NCI-H1694 (cell line): ENCODE measurements around the gene NDFIP1.

ENCODE experiments used
- DNase-seq: peaks from one replicate; lab custom pipeline; 2025; lab: John Stamatoyannopoulos, UW

NDFIP1 gene

DNA sequence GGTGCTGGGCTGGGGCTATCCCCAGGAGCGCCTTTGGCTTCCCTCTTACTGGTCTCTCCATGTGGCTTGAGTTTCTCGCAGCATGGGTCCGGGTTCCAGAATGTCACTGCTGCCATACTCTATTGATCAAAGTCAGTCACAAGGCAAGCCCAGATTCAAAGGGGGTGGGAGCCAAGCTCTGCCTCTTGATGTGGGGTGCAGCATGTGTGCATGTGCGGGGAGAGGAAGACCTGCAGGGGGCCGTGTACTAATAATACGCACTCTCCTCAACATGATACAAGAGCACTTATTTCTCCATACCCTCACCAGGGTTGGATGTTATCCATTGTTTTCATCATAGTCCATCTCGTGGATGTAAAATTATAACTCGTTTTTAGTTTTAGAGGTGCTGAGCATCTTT is 81.2 kb downstream of the NDFIP1 start:
- DNase-seq, result no peak

DNA sequence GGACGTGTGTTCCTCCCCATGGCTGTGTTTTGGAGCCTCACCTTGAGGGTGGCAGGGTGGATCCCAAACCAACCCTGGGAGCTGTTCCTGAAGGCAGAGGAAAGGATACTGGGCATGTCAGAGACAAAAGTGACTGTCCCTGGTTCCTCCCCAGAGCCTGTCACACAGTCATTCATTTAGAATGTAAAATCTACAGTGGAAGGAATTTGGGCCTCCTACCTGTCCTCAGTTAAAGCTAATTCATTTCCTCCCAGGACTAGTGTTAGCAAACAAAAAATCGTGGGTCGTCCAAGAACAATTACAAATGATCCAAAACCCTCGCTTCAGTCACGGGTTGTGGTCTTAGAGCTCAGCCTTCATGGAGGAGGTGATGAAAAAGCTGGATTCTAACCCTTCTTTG is 83.2 kb downstream of the NDFIP1 start:
- DNase-seq, result no peak

DNA sequence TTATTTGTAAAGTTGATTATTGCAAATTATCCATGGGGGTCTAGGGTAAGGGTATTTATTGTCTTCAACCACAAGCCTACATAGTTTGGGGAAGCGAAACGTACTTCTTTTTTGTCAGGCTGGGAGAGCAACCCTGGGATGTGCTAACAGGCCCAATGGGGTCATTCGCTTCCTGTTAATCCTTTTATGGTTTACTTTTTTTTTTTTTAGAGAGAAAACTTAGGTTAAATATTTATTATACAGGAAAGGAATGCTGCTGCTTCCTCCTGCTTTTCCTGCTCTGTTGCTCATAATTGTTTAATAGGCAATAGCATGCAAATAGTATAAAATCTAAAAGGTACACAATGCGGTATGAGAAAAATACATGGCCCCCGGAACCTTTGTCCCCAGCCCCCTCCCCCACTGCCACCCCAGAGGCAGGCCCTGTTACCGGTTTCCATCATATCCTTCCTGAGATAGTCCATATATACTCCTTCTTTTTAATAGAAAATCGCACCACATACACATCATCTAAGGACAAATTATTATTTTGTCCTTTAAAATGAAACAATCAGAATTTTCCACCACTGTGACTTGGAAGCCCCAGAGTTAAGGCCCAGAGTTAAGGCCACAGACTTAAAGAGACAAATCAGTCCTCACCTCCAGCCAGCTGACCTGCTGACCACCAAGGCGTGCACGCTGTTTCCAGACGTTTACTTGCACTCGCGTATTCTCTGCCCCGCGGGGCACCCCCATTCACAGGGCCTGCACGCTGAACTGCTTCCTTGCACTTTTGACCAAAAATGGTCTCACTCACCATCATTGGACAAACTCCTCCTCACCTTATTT is 83.9 kb downstream of the NDFIP1 start:
- DNase-seq, result no peak

DNA sequence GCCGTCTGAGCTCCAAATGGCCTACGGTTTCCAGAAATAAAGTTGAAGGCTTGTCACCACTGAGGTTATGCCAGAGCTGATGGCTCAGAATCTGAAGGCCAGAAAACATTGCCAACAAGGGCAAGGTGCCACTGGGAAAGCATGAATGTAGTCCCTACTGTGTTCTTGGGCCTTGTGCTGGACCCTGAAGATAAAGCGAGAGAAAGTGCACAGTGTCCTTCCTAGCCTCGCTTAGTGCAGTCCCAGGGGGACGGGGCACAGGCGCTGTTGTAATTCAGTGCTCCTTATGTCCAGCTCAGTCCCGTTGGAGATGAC is 84.5 kb downstream of the NDFIP1 start:
- DNase-seq, result no peak

DNA sequence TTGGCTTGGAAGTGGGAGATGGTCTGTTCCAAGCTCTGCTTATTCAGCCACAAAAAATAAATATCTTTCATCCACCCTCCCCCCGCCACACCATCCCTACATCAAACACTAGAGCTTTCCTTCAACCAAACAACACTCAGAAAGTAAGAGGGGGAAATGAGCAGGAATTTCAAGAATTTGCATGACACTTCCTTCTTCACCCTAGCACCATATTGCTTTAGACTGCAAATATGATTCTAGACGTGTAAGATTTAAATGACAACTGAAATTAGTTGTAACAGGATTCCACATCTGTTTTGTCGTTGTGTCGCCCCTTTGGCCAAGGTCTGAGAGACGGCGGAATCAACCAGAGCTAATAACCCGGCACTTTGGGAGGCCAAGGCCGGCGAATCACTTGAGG is 88.5 kb downstream of the NDFIP1 start:
- DNase-seq, result no peak

DNA sequence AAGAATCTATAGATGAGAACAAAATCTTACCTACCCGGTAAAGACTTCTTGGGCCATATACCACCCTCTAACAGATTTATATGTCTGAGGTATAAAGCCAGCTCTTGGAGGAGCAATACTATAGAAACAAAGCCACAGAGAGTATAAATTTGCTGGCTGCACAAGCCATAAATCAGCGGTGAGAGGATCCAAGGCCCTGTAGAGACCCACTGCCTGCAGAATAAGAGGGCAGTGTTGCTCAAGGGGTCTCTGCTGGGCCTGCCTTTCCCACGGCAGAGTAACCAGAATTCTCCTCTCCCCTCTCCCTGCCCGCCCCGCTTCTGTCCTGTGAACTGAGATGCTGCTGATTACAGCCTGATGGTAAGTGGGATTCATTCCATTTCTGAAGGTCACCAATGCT is 89.2 kb downstream of the NDFIP1 start:
- DNase-seq, result no peak

DNA sequence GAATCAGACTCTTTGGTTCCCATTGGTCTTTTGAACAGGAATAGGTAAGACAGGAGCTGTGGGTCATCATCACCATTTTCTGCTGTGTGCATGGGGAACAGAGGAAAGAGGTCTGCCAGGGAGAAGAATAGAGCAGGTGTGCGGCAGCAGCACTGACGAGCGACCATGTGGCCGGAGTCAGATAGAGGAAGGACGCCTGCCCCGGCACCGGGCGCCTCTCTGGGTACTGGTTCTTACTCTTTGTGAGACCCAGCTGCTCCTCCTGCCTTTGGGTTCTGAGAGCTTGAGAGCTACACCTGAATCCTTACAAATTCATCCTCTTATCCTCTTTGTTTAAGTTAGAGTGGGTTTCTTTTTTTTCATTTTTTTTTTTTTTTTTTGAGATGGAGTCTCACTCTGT is 90.8 kb downstream of the NDFIP1 start:
- DNase-seq, result no peak

DNA sequence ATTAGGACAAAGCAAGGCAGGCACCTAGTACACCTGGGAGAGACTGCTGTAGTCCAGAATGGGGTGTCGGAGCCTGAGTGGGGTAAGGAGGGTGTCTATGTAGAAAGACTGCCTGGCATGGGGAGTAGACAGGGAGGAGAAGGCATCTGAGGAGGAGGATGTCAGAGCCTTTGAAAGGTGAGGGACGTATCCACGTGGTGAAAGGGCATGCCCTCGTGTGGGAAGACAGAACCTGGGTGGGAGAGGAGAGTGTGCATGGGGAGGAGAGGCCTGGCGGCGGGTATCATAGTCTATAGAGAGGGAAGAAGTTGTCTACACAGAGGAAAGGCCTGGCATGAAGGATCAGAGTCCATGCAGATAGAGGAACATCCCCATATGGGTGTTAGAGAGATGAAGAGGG is 91.8 kb downstream of the NDFIP1 start:
- no peak for DNase-seq

DNA sequence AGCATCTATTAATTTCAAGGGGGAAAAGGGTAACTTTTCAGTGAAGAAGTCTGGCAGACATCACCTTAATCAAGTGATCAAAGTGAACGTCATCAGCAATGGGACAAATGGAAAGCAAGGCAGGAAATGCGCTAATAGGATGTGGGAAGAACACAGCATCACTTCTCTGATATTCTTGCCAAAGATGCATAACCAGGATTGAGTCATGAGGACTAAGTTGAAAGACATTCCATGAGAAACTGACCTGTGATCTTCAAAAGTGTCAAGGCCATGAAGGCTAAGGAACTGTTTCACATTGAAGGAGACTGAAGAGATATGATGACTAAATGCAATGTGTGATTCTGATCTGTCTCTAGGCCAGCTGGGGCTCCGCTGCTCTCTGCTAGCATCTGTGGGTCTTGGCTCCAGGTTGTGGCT is 92.9 kb downstream of the NDFIP1 start:
- no peak for DNase-seq

DNA sequence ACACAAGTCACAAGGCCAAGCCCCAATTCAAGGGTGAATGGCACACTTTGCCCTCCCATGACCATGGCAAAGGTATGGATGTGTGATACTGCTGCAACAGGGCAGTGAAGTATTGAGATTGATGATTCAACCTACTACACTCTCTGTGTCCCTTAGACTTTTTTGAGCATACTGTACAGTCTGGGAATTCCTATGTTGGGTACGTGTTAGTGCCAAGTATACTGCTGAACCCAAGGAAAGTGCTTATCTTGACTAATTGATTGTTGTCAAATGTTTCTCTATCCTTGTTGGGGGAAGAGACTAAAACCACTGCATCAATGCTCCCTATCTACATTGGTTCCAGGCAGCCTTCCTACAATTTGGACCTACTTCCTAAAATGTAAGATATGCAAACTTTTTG is 93.7 kb downstream of the NDFIP1 start:
- DNase-seq, result no peak
